Measurements from ENCODE around the gene SLAMF1. TPM values are rescaled to one million over a fixed set of nuclear protein-coding genes. Genes with fewer than 3 reads are reported as not detected.
A peak's percentile ranks its signal among the peaks of the same experiment; 100 is the strongest.

The SLAMF1 gene
- total and polyA plus RNA-seq, 9 of the 15 experiments (the other 6 are each of a cell fraction or from before 2014, with no cell fraction given) = 0.04 to 0.17 (median 0.11) TPM; not detected in 4

- TF ChIP-seq, protein P1, sequence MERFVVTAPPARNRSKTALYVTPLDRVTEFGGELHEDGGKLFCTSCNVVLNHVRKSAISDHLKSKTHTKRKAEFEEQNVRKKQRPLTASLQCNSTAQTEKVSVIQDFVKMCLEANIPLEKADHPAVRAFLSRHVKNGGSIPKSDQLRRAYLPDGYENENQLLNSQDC (CRISPR knock-in tag; IDR thresholded peaks at IDR 0.05) = no peak
- TF ChIP-seq DNMT1 (IDR thresholded peaks at IDR 0.05) (no peak), ESRRA (IDR thresholded peaks at IDR 0.05; ENCODE audit: borderline replicate concordance, low read depth) (peak; percentile 53; the same call in 1 of the 2 replicates), ARID1B (IDR thresholded peaks at IDR 0.05) (peak; percentile 89), BRF2 (IDR thresholded peaks at IDR 0.05; ENCODE audit: borderline replicate concordance, insufficient read depth, insufficient read length) (no peak), HDAC3 (IDR thresholded peaks at IDR 0.05; ENCODE audit: borderline replicate concordance, partially characterized antibody) (peak; percentile 80), TCF3 (CRISPR knock-in tag; IDR thresholded peaks at IDR 0.05) (peak; percentile 15; the same call in 1 of the 2 replicates), NRF1 (conservative IDR thresholded peaks at IDR 0.05 in 1 of 2, IDR thresholded peaks at IDR 0.05 in 1 of 2) (peak in 1 of 2 experiments; percentile 25; a peak in 1 of 4 replicates), L3MBTL2 (IDR thresholded peaks at IDR 0.05) (peak; percentile 37), ZNF224 (CRISPR knock-in tag; IDR thresholded peaks at IDR 0.05) (no peak), ZNF3 (CRISPR knock-in tag; IDR thresholded peaks at IDR 0.05) (no peak), MCM3 (IDR thresholded peaks at IDR 0.05) (no peak), ZNF740 (CRISPR knock-in tag; IDR thresholded peaks at IDR 0.05) (no peak), ZNF740 (tag; IDR thresholded peaks at IDR 0.05) (0 out of 4 replicates have a peak, but pooled peaks of 1 of the 2 experiments have one; percentile 39), NR2F6 (CRISPR knock-in tag; IDR thresholded peaks at IDR 0.05) (no peak), PML (IDR thresholded peaks at IDR 0.05; ENCODE audit: low read length) (peak; percentile 69), CEBPG (CRISPR knock-in tag; IDR thresholded peaks at IDR 0.05) (no peak), CEBPG (tag; conservative IDR thresholded peaks at IDR 0.05 in 1 of 2, IDR thresholded peaks at IDR 0.05 in 1 of 2) (peak; percentile 85 to 87), GABPB1 (CRISPR knock-in tag; IDR thresholded peaks at IDR 0.05) (peak; percentile 33; the same call in 1 of the 2 replicates), ZNF655 (CRISPR knock-in tag; IDR thresholded peaks at IDR 0.05) (no peak), SMAD4 (CRISPR knock-in tag; conservative IDR thresholded peaks at IDR 0.05) (peak; percentile 88), DPF2 (IDR thresholded peaks at IDR 0.05) (peak; percentile 94), NEUROD1 (IDR thresholded peaks at IDR 0.05; ENCODE audit: borderline replicate concordance, low read depth, low read length, partially characterized antibody) (peak; percentile 16), RFX1 (IDR thresholded peaks at IDR 0.05) (no peak), STAT5A (IDR thresholded peaks at IDR 0.05; ENCODE audit: borderline replicate concordance, low read length) (peak; percentile 94), ZFP36 (IDR thresholded peaks at IDR 0.05; ENCODE audit: low read depth, low read length, partially characterized antibody) (no peak), CEBPB (tag; IDR thresholded peaks at IDR 0.05) (peak; percentile 89), ZNF324 (CRISPR knock-in tag; IDR thresholded peaks at IDR 0.05) (no peak)
These were observed 18.7 kb upstream of the SLAMF1 start (continued) for GRCh38 chr1:160665330-160666078.
